WTC11 (cell line): ENCODE data around the gene FCRL6. TPM values are rescaled to one million over a fixed set of nuclear protein-coding genes. Genes with fewer than 3 reads are reported as not detected.

Source experiments
- ATAC-seq: fragments of 200-7000 bp; cut with Tn5 transposase; 2 replicates; pipeline ENCODE4 v1.10.0; 2021; ENCODE audit warnings: mild to moderate bottlenecking, moderate library complexity
- CTCF ChIA-PET: fragments of 300-600 bp; sonication (Branson Sonifier 250); formaldehyde crosslinking; loops from one replicate; lab custom pipeline; 2021; ENCODE audit warnings: antibody characterized with exemption; lab: Charles Lee
- POLR2A ChIA-PET: fragments of 350-600 bp; sonication (Branson Sonifier 250); formaldehyde crosslinking; loops from one replicate; lab custom pipeline; 2021; ENCODE audit warnings: antibody characterized with exemption; lab: Charles Lee
- DNase-seq: peaks from one replicate; pipeline ENCODE4 v3.0.0; 2021; ENCODE audit warnings: low spot score
- H3K27ac Mint-ChIP-seq: 2 replicates; pipeline ENCODE4 v1.8.0; 2021; ENCODE audit warnings: mixed read lengths
- H3K27me3 Mint-ChIP-seq: 2 replicates; pipeline ENCODE4 v1.8.0; 2021; ENCODE audit warnings: low read depth, mild to moderate bottlenecking, moderate library complexity, mixed read lengths
- H3K36me3 Mint-ChIP-seq: 2 replicates; pipeline ENCODE4 v1.8.0; 2021; ENCODE audit warnings: mixed read lengths
- H3K4me1 Mint-ChIP-seq: 2 replicates; pipeline ENCODE4 v1.8.0; 2022; ENCODE audit warnings: mixed read lengths
- H3K4me3 Mint-ChIP-seq: 2 replicates; pipeline ENCODE4 v1.8.0; 2021; ENCODE audit warnings: mild to moderate bottlenecking, moderate library complexity, mixed read lengths
- H3K9me3 Mint-ChIP-seq: 2 replicates; pipeline ENCODE4 v1.8.0; 2021; ENCODE audit warnings: mixed read lengths
- ATF3 ChIP-seq: sonication (generic); formaldehyde crosslinking; conservative IDR thresholded peaks from 2 replicates; pipeline ENCODE4 v1.8.1; 2022; ENCODE audit warnings: mild to moderate bottlenecking, missing genetic modification reagents
- CREB1 ChIP-seq: sonication (generic); formaldehyde crosslinking; IDR thresholded peaks from 2 replicates; pipeline ENCODE4 v1.8.0; 2023; ENCODE audit warnings: mild to moderate bottlenecking, missing genetic modification reagents
- CTCF ChIP-seq: fragments of 200-600 bp; IDR thresholded peaks from 2 replicates; pipeline ENCODE4 v1.8.0; 2022; ENCODE audit warnings: antibody characterized with exemption
- EMX1 ChIP-seq: fragments of 250-450 bp; sonication (Bioruptor Pico); IDR thresholded peaks from 2 replicates; pipeline ENCODE4 v1.8.0; 2021; ENCODE audit warnings: mild to moderate bottlenecking
- IRF1 ChIP-seq: sonication (generic); formaldehyde crosslinking; IDR thresholded peaks from 2 replicates; pipeline ENCODE4 v1.8.0; 2023; ENCODE audit warnings: missing genetic modification reagents
- NR2C2 ChIP-seq: sonication (generic); formaldehyde crosslinking; IDR thresholded peaks from 2 replicates; pipeline ENCODE4 v1.8.0; 2022; ENCODE audit warnings: mild to moderate bottlenecking, missing genetic modification reagents
- PRRX2 ChIP-seq: fragments of 250-450 bp; sonication (Bioruptor Pico); IDR thresholded peaks from 2 replicates; pipeline ENCODE4 v1.8.0; 2021; ENCODE audit warnings: mild to moderate bottlenecking
- RORB ChIP-seq: fragments of 250-450 bp; sonication (Bioruptor Pico); IDR thresholded peaks from 2 replicates; pipeline ENCODE4 v1.9.0; 2021; ENCODE audit warnings: mild to moderate bottlenecking
- SOX15 ChIP-seq: fragments of 250-450 bp; sonication (Bioruptor Pico); IDR thresholded peaks from 2 replicates; pipeline ENCODE4 v1.9.0; 2021; ENCODE audit warnings: mild to moderate bottlenecking
- USF1 ChIP-seq: sonication (generic); formaldehyde crosslinking; IDR thresholded peaks from 2 replicates; pipeline ENCODE4 v1.8.0; 2022; ENCODE audit warnings: mild to moderate bottlenecking, missing genetic modification reagents
- ZNF416 ChIP-seq: fragments of 250-450 bp; sonication (Bioruptor Pico); IDR thresholded peaks from 2 replicates; pipeline ENCODE4 v1.9.0; 2021; ENCODE audit warnings: mild to moderate bottlenecking, inconsistent platforms
- ZNF671 ChIP-seq: fragments of 250-450 bp; sonication (Bioruptor Pico); IDR thresholded peaks from 2 replicates; pipeline ENCODE4 v1.8.0; 2021; ENCODE audit warnings: mild to moderate bottlenecking
- total RNA-seq: library from RNA; stranded (reverse); gene quantifications from 3 replicates; pipeline ENCODE4 v1.2.3, GENCODE V29; 2021
- TF ChIP-seq, protein P1 (sequence below): sonication (generic); formaldehyde crosslinking; IDR thresholded peaks from 2 replicates; pipeline ENCODE4 v1.8.1; 2023; ENCODE audit warnings: mild to moderate bottlenecking, moderate library complexity, missing genetic modification reagents
- TF ChIP-seq, protein P2 (sequence below): fragments of 250-450 bp; sonication (Bioruptor Pico); IDR thresholded peaks from 2 replicates; pipeline ENCODE4 v1.8.0; 2021; ENCODE audit warnings: mild to moderate bottlenecking
- TF ChIP-seq, protein P3 (sequence below): sonication (generic); formaldehyde crosslinking; IDR thresholded peaks from 2 replicates; pipeline ENCODE4 v1.8.1; 2022; ENCODE audit warnings: mild to moderate bottlenecking, missing genetic modification reagents, moderate library complexity, borderline replicate concordance
- TF ChIP-seq, protein P4 (sequence below): sonication (generic); formaldehyde crosslinking; IDR thresholded peaks from 2 replicates; pipeline ENCODE4 v1.8.1; 2023; ENCODE audit warnings: mild to moderate bottlenecking, missing genetic modification reagents
- TF ChIP-seq, protein P5 (sequence below): sonication (generic); formaldehyde crosslinking; IDR thresholded peaks from 2 replicates; pipeline ENCODE4 v1.8.1; 2022; ENCODE audit warnings: low read depth, mild to moderate bottlenecking, moderate library complexity, missing genetic modification reagents, borderline replicate concordance

Gene FCRL6
- total RNA-seq, 1 experiment from 2014 or later = not detected

- Mint-ChIP-seq H3K9me3 (no peaks in the 10 kb centered on the region), H3K27ac (no peak overlapping the region), H3K4me3 (no peak overlapping the region), H3K36me3 (no peaks in the 10 kb centered on the region), H3K27me3 (peaks cover 23% of the 10 kb centered on the region), H3K4me1 (peaks cover 6% of the 10 kb centered on the region)
- ChIA-PET CTCF (interaction anchor here (1.4 to 1.8 kb wide), 2 partner anchors 11 to 639 kb away, joined by 3 to 8 read pairs; no protein-coding TSS in a partner anchor), POLR2A (no interaction called here)
- ATAC-seq (no peak), DNase-seq (no peak)
- TF ChIP-seq CTCF (no peak), RORB (CRISPR knock-in tag) (no peak), IRF1 (CRISPR knock-in tag) (no peak), EMX1 (CRISPR knock-in tag) (no peak), ATF3 (no peak), ZNF416 (no peak), SOX15 (CRISPR knock-in tag) (no peak), PRRX2 (CRISPR knock-in tag) (no peak), ZNF671 (CRISPR knock-in tag) (no peak), NR2C2 (no peak), CREB1 (no peak), USF1 (CRISPR knock-in tag) (no peak)
- TF ChIP-seq, protein P1, sequence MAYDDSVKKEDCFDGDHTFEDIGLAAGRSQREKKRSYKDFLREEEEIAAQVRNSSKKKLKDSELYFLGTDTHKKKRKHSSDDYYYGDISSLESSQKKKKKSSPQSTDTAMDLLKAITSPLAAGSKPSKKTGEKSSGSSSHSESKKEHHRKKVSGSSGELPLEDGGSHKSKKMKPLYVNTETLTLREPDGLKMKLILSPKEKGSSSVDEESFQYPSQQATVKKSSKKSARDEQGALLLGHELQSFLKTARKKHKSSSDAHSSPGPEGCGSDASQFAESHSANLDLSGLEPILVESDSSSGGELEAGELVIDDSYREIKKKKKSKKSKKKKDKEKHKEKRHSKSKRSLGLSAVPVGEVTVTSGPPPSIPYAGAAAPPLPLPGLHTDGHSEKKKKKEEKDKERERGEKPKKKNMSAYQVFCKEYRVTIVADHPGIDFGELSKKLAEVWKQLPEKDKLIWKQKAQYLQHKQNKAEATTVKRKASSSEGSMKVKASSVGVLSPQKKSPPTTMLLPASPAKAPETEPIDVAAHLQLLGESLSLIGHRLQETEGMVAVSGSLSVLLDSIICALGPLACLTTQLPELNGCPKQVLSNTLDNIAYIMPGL = no peak
- TF ChIP-seq, protein P2, sequence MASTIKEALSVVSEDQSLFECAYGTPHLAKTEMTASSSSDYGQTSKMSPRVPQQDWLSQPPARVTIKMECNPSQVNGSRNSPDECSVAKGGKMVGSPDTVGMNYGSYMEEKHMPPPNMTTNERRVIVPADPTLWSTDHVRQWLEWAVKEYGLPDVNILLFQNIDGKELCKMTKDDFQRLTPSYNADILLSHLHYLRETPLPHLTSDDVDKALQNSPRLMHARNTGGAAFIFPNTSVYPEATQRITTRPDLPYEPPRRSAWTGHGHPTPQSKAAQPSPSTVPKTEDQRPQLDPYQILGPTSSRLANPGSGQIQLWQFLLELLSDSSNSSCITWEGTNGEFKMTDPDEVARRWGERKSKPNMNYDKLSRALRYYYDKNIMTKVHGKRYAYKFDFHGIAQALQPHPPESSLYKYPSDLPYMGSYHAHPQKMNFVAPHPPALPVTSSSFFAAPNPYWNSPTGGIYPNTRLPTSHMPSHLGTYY (CRISPR knock-in tag) = no peak
- TF ChIP-seq, protein P3, sequence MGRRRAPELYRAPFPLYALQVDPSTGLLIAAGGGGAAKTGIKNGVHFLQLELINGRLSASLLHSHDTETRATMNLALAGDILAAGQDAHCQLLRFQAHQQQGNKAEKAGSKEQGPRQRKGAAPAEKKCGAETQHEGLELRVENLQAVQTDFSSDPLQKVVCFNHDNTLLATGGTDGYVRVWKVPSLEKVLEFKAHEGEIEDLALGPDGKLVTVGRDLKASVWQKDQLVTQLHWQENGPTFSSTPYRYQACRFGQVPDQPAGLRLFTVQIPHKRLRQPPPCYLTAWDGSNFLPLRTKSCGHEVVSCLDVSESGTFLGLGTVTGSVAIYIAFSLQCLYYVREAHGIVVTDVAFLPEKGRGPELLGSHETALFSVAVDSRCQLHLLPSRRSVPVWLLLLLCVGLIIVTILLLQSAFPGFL (CRISPR knock-in tag) = no peak
- TF ChIP-seq, protein P4, sequence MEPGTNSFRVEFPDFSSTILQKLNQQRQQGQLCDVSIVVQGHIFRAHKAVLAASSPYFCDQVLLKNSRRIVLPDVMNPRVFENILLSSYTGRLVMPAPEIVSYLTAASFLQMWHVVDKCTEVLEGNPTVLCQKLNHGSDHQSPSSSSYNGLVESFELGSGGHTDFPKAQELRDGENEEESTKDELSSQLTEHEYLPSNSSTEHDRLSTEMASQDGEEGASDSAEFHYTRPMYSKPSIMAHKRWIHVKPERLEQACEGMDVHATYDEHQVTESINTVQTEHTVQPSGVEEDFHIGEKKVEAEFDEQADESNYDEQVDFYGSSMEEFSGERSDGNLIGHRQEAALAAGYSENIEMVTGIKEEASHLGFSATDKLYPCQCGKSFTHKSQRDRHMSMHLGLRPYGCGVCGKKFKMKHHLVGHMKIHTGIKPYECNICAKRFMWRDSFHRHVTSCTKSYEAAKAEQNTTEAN (CRISPR knock-in tag) = no peak
- TF ChIP-seq, protein P5, sequence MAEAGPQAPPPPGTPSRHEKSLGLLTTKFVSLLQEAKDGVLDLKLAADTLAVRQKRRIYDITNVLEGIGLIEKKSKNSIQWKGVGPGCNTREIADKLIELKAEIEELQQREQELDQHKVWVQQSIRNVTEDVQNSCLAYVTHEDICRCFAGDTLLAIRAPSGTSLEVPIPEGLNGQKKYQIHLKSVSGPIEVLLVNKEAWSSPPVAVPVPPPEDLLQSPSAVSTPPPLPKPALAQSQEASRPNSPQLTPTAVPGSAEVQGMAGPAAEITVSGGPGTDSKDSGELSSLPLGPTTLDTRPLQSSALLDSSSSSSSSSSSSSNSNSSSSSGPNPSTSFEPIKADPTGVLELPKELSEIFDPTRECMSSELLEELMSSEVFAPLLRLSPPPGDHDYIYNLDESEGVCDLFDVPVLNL (CRISPR knock-in tag) = no peak
Observed at GRCh38 chr1:159849626-159850366, 47.6 kb downstream of the FCRL6 start.
